ENCODE data around the gene KDM4D.
"Not testable (repeated sequence)": the region's sequence is repeated elsewhere in the genome, so short reads cannot be mapped to it uniquely, and the experiment has no call there.

The KDM4D gene

GRCh38 chr11:94956963-94957362 lies 16.5 kb upstream of the KDM4D start:
- in situ Hi-C loops (cut with HindIII; ENCODE audit: low sequenced_read_pairs): no loop called here

- in situ Hi-C loops (cut with HindIII; ENCODE audit: low sequenced_read_pairs): no loop called here
Observed at GRCh38 chr11:94958121-94958696, 15.3 kb upstream of the KDM4D start.

- in situ Hi-C loops (cut with HindIII; ENCODE audit: low sequenced_read_pairs): no loop called here
Observed at GRCh38 chr11:94959179-94959578, 14.3 kb upstream of the KDM4D start.

GRCh38 chr11:94960488-94960887 lies 13.0 kb upstream of the KDM4D start:
- in situ Hi-C loops (cut with HindIII; ENCODE audit: low sequenced_read_pairs): no loop called here

GRCh38 chr11:94961255-94961654 lies 12.3 kb upstream of the KDM4D start:
- in situ Hi-C loops (cut with HindIII; ENCODE audit: low sequenced_read_pairs): no loop called here

GRCh38 chr11:94964934-94965333 lies 8.6 kb upstream of the KDM4D start:
- in situ Hi-C loops (cut with HindIII; ENCODE audit: low sequenced_read_pairs): no loop called here

- in situ Hi-C loops (cut with HindIII; ENCODE audit: low sequenced_read_pairs): no loop called here
Observed at GRCh38 chr11:94968334-94968958, 5.1 kb upstream of the KDM4D start.

- in situ Hi-C loops (cut with HindIII; ENCODE audit: low sequenced_read_pairs): no loop called here
Observed at GRCh38 chr11:94972700-94973098, 810 bp upstream of the KDM4D start.

- in situ Hi-C loops (cut with HindIII; ENCODE audit: low sequenced_read_pairs): no loop called here
Observed at GRCh38 chr11:94974178-94974577, 669 bp downstream of the KDM4D start.

- in situ Hi-C loops (cut with HindIII; ENCODE audit: low sequenced_read_pairs): no loop called here
Observed at GRCh38 chr11:94975599-94975998, 2.1 kb downstream of the KDM4D start.

GRCh38 chr11:94987378-94987777 lies 13.9 kb downstream of the KDM4D start:
- in situ Hi-C loops (cut with HindIII; ENCODE audit: low sequenced_read_pairs): no loop called here

GRCh38 chr11:94988748-94989147 lies 15.2 kb downstream of the KDM4D start:
- in situ Hi-C loops (cut with HindIII; ENCODE audit: low sequenced_read_pairs): no loop called here

- in situ Hi-C loops (cut with HindIII; ENCODE audit: low sequenced_read_pairs): no loop called here
Observed at GRCh38 chr11:94993400-94993943, 20.0 kb downstream of the KDM4D start.

GRCh38 chr11:94997437-94997836 lies 23.9 kb downstream of the KDM4D start:
- in situ Hi-C loops (cut with HindIII; ENCODE audit: low sequenced_read_pairs): no loop called here

GRCh38 chr11:94998285-94998684 lies 24.8 kb downstream of the KDM4D start:
- in situ Hi-C loops (cut with HindIII; ENCODE audit: low sequenced_read_pairs): no loop called here

- in situ Hi-C loops (cut with HindIII; ENCODE audit: low sequenced_read_pairs): no loop called here
Observed at GRCh38 chr11:95003716-95004115, 30.2 kb downstream of the KDM4D start.

GRCh38 chr11:95005642-95006041 lies 32.1 kb downstream of the KDM4D start:
- in situ Hi-C loops (cut with HindIII; ENCODE audit: low sequenced_read_pairs): no loop called here

- in situ Hi-C loops (cut with HindIII; ENCODE audit: low sequenced_read_pairs): no loop called here
Observed at GRCh38 chr11:95011376-95011775, 37.9 kb downstream of the KDM4D start.

- in situ Hi-C loops (cut with HindIII; ENCODE audit: low sequenced_read_pairs): no loop called here
Observed at GRCh38 chr11:95014184-95014821, 40.8 kb downstream of the KDM4D start.

GRCh38 chr11:95016139-95016538 lies 42.6 kb downstream of the KDM4D start:
- in situ Hi-C loops (cut with HindIII; ENCODE audit: low sequenced_read_pairs): no loop called here

GRCh38 chr11:95021468-95021867 lies 48.0 kb downstream of the KDM4D start:
- in situ Hi-C loops (cut with HindIII; ENCODE audit: low sequenced_read_pairs): not testable (repeated sequence)

- in situ Hi-C loops (cut with HindIII; ENCODE audit: low sequenced_read_pairs): no loop called here
Observed at GRCh38 chr11:95024958-95025357, 51.4 kb downstream of the KDM4D start, which contains the start of gene KDM4E. Gene KDM4E, plus strand, starts transcription at chr11:95025258. Its CDS starts 300 bp downstream, at chr11:95025558.
